NCI-H1694 (cell line): ENCODE results near the gene LONRF3.
"Not testable (repeated sequence)": the region's sequence is repeated elsewhere in the genome, so short reads cannot be mapped to it uniquely, and the experiment has no call there.

Experiments used
- DNase-seq: peaks from one replicate; lab custom pipeline; 2025; lab: John Stamatoyannopoulos, UW

LONRF3 gene

GRCh38 chrX:118988911-118989310 lies 14.5 kb downstream of the LONRF3 start:
- no peak for DNase-seq

GRCh38 chrX:118989886-118990285 lies 15.5 kb downstream of the LONRF3 start:
- DNase-seq = no peak

DNA sequence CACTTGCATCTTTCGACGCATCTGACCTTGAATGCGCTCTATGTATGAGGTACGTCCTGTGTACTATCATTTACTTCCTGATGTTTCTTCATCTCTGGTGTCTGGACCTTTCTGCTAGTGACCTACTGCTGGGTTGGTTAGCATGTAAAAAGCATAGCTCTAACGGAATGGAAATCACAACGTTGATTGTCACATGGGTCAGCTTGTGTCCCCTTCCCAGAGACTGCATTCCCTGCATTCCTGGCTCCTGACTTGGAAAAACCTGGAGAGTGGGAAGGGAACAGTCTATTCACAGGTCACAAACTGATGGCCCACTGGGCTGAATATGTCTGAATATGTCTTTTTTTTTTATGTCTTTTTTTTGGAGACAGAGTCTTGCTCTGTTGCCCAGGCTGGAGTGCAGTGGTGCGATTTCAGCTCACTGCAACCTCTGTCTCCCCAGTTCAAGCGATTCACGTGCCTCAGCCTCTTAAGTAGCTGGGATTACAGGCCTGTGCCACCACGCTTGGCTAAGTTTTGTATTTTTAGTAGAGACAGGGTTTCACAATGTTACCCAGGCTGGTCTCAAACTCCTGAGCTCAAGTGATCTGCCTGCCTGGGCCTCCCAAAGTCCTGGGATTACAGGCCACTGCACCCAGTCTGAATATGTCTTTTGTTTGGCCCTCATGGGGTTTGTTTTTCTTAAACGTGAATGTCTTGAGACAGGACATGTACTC lies 16.3 kb downstream of the LONRF3 start:
- DNase-seq = no peak

- not testable (repeated sequence) for DNase-seq
These were observed 18.2 kb downstream of the LONRF3 start for GRCh38 chrX:118992441-118993121.

DNA sequence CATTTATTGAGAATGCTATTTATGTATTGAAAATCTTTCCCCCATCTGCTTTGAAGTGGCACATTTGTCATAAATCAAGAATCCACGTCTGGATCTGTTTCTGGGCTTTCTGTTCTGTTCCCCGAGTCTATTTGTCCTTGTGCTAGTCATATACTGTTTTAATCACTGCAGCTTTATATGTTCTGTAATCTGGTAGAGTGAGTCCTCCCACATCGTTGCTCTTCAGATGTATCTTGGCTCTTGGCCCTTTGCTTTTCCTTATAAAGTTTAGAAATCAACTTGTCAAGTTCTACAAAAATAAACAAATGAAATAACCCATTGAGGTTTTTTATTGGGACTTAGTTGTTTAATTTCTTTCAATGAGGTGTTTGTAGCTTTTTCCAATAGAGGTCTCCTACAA lies 29.0 kb downstream of the LONRF3 start:
- DNase-seq = no peak

- DNase-seq = peak; percentile 27
These were observed 30.6 kb downstream of the LONRF3 start for GRCh38 chrX:119004920-119005524.

DNA sequence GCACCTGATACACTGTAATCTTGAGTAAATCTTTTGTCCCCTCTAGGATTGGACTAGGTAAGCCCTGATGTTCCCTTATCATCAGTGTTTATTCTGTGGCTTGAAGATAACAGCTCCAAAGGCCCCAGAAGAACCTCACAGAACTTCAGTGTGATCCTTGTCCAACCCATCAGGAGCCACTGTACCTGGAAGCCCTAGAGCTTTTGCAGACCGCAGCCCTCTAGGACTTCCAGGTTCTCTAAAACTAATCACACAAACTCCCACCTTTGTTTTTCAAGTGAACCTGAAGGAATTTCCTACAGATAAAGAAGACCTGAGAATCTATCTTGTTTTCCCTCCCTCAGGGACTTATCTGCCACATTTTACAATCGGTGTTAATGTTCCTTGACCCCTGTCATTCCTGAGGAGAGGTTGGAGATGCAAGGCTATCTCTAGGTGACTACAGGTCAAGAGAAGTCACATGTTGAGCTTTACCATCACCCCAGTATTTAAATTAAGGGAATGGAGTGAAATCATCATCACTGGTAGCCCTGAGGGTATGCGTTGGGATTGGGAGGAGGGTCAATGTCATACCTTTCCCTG lies 32.9 kb downstream of the LONRF3 start:
- DNase-seq = no peak

- peak; percentile 8 for DNase-seq
These were observed 33.8 kb downstream of the LONRF3 start for GRCh38 chrX:119008110-119008744.

DNA sequence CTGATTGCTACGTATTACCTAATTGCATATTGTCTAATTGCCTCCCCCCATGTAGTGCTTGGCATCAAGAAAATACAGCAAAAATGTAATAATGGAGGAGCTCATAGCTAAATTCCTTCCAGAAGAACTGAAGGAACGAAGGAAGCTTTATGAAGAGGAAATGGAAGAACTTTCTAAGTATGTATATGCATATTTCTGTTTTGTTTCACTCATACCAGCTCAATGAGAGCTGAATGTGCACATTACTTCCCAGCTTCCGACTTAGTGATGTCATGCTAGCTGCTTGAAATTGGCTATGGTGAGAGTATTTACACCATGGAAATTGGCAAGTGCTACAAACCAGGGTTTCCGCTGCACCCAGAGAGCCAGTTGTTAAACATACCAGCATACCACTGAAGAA lies 34.7 kb downstream of the LONRF3 start:
- DNase-seq = no peak

DNA sequence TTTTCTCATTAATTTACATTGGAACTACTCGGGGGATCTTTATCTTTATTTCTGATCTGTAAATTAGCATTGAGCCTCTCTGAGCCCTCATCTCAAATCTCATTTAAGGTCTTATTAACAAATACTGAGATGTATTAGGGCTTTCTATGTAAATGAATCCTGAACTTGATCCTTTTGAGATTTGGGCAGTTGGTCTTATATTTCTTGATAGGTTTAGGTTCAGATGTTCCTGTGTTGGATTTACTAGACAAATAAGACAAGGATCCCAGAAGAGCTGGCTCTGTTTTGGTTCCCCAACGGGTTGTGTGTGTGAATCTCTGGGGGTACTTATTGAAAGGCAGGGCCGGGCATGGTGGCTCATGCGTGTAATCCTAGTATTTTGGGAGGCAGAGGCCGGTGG lies 36.1 kb downstream of the LONRF3 start:
- DNase-seq = no peak

DNA sequence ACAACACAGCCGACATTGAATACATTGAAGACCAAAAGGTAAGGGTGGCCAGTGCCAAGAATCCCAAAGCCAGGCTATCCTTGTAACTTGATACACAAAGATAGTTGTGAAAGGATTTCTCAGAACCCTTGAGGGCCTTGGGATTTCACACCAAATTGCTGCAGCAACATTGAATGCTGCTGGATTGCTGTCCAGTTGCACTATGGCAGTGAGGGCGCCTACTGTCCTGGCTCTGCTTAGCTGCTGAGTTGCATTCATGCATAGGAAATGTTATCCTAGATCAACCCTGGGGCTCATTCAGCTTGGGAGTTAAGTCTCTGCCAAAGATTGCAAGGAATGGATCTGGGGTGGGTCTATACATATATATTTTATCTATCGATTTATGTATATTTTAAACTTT lies 38.7 kb downstream of the LONRF3 start:
- no peak for DNase-seq

DNA sequence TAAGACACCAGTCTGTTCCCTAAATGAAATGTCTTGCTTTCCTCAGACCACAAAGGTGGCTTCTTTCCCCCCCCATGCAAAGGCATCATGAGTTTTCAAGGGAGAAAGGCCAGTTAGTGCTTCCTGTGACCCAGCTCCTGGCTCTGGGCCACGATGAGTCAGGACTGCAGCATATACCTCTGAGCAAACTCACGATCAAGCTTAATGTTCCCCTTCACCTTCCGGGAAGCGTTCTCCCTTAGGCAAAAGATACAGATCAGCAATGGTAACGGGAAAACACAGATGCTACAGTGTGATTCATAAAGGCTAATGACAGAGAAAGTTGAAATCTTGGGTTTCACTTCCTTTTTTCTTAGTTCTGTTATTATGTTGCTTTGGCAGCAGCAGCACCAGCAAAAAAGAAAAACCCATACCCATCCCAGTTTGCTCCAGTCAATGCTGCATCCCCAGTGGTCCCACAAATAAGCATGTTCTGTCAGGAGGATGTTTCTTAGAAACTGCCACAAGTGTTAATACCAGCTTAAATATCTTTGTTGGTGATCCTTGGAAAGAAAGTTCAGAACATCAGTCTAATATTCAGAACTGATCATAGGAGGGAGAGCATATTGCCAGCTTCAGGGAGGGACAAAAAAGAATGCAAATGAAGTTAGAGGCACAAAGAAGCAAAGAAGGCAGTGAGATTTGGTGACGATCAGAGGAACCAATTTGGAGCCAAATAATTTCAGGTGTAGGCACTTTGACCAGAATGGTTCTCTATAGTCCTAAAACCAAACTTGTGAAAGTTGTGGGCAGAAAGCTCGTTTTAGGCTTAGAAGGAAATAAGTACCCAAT lies 41.2 kb downstream of the LONRF3 start:
- DNase-seq = no peak

DNA sequence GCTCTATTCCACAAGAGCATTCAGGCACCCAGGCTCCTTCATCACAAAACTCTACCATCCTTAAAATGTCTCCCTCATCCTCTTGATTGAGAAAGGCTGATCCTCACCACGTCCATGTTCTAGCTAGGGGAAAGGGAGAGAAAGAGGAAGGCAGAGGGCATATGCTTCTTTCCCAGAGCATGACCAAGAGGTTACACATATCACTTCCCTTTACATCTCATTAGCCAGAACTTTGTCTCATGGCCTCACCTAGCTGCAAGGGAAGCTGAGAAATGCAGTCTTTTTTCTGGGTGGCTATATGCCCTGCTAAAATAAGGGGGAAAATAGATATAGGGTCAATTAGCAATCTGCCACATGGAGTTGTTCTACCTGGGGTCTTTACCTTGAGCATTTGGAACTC lies 42.7 kb downstream of the LONRF3 start:
- DNase-seq = no peak

DNA sequence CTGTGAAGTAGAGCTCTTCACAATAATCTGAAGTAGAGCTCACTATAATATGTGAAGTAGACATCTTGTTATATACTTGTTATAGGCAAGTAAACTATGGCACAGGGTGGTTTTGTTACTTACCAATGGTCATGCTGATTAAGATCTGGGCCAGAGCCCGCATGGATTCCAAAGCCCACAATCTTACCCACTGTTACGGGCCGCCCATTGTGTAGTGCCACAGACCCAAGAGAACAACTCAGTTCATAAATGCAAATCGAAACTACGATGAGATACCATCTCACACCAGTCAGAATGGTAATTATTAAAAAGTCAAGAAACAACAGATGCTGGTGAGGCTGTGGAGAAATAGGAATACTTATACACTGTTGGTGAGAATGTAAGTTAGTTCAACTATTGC lies 51.5 kb downstream of the LONRF3 start:
- DNase-seq = no peak

DNA sequence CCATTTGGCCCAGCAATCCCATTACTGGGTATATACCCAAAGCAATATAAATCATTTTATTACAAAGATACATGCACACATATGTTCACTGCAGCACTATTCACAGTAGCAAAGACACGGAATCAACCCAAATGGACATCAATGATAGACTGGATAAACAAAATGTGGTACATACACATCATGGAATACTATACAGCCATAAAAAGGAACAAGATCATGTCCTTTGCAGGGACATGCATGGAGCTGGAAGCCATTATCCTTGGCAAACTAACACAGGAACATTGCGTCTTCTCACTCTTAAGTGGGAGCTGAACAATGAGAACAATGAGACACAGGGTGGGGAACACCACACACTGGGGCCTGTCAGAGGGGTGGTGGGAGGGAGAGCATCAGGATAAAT lies 51.9 kb downstream of the LONRF3 start:
- not testable (repeated sequence) for DNase-seq

GRCh38 chrX:119027960-119028732 lies 53.7 kb downstream of the LONRF3 start:
- DNase-seq = not testable (repeated sequence)

DNA sequence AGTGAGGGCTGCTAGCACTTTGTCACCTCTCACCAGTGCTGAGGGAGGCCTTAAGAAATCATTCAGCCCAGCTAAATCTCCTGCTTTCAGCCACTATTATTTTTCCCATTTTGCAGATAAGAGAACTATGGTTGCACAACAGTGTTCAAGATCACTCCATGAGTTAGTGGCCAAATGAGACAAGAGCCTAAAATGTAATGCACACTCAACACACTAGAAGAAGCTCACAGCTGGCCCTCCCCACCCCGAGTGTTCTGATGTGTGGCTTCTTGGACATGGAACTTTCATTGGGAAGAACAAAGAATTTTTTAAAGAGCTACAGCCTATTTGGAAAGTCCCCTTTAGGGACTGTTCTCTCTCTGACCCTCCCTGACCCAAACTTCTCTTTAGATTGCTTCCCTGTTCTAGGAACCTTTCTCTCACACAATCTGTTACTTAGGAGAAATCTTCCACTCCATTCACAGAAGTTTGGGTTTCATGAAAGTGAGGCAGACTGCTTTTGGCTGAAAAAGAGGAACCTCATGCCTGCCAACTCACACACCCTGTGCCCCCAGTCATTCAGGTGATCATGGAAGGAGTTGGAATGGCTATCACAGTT lies 54.4 kb downstream of the LONRF3 start:
- no peak for DNase-seq

GRCh38 chrX:119029656-119030055 lies 55.2 kb downstream of the LONRF3 start:
- not testable (repeated sequence) for DNase-seq

DNA sequence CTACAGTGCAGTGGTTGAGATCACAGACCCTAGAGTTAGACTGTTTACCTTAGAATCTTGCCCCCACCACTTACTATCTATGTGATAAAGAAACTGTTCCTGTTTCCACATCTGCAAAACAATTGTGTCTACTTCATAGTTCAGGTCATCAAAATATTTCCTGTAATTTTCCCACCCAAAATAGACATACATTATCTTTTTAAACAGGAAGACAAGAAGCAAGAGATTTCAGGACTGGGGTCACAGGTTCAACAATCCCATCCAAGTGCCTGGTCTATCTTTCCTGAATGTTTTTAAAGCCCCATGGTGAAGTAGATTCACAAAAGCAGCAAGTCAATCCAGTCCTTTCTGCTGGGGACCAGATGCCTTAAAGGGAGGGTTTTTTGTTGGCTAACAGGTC lies 56.6 kb downstream of the LONRF3 start:
- no peak for DNase-seq
